A172 (cell line): Measurements from ENCODE around the gene PCP2. TPM values are rescaled to one million over a fixed set of nuclear protein-coding genes. Genes with fewer than 3 reads are reported as not detected.
A peak's percentile ranks its signal among the peaks of the same experiment; 100 is the strongest.

ENCODE experiments used
- DNase-seq: peaks from one replicate; pipeline ENCODE4 v3.0.0-alpha.2; 2015; ENCODE audit warnings: low spot score
- total RNA-seq: library from RNA; depleted of rRNA; stranded (reverse); fragments of >200 nt; shearing (Covaris generic); gene quantifications from 2 replicates; pipeline ENCODE4 v1.2.3, GENCODE V29; 2014

PCP2 gene
- total RNA-seq, 1 experiment from 2014 or later, result not detected

- no peak for DNase-seq
These were observed 14.6 kb downstream of the PCP2 start for GRCh38 chr19:7618771-7619510.

GRCh38 chr19:7618348-7618747 lies 15.2 kb downstream of the PCP2 start:
- no peak for DNase-seq

GRCh38 chr19:7617735-7618134 lies 15.8 kb downstream of the PCP2 start:
- DNase-seq, result no peak

GRCh38 chr19:7617172-7617571 lies 16.3 kb downstream of the PCP2 start:
- no peak for DNase-seq

- DNase-seq, result no peak
These were observed 18.4 kb downstream of the PCP2 start for GRCh38 chr19:7614859-7615741.

- DNase-seq, result no peak
These were observed 20.9 kb downstream of the PCP2 start for GRCh38 chr19:7612282-7613274.

- no peak for DNase-seq
These were observed 21.8 kb downstream of the PCP2 start for GRCh38 chr19:7611541-7612279.

GRCh38 chr19:7610491-7611240 lies 22.9 kb downstream of the PCP2 start:
- DNase-seq, result no peak

GRCh38 chr19:7607874-7608560 lies 25.5 kb downstream of the PCP2 start:
- DNase-seq, result no peak

GRCh38 chr19:7607212-7607873 lies 26.2 kb downstream of the PCP2 start:
- no peak for DNase-seq

- no peak for DNase-seq
These were observed 27.2 kb downstream of the PCP2 start for GRCh38 chr19:7606289-7606688.

- peak; percentile 52 for DNase-seq
These were observed 27.9 kb downstream of the PCP2 start for GRCh38 chr19:7605490-7606222.

GRCh38 chr19:7603919-7604318 lies 29.6 kb downstream of the PCP2 start:
- DNase-seq, result peak; percentile 15

- no peak for DNase-seq
These were observed 30.5 kb downstream of the PCP2 start for GRCh38 chr19:7602935-7603497.

GRCh38 chr19:7602240-7602934 lies 31.1 kb downstream of the PCP2 start:
- DNase-seq, result no peak

- DNase-seq, result no peak
These were observed 32.8 kb downstream of the PCP2 start for GRCh38 chr19:7600721-7601120.

- no peak for DNase-seq
These were observed 35.3 kb downstream of the PCP2 start for GRCh38 chr19:7598180-7598579.
